ENCODE results near the gene FABP7.

Gene FABP7

GRCh38 chr6:122792766-122793165, 13.2 kb downstream of the FABP7 start:
- in situ Hi-C loops (cut with HindIII; ENCODE audit: low sequenced_read_pairs) = no loop called here

- in situ Hi-C loops (cut with HindIII; ENCODE audit: low sequenced_read_pairs) = no loop called here
These were observed 18.0 kb downstream of the FABP7 start for GRCh38 chr6:122797537-122797936.

- in situ Hi-C loops (cut with HindIII; ENCODE audit: low sequenced_read_pairs) = no loop called here
These were observed 18.7 kb downstream of the FABP7 start for GRCh38 chr6:122798099-122798641.

GRCh38 chr6:122799140-122799745, 19.7 kb downstream of the FABP7 start:
- in situ Hi-C loops (cut with HindIII; ENCODE audit: low sequenced_read_pairs) = no loop called here

GRCh38 chr6:122799916-122800686, 20.6 kb downstream of the FABP7 start:
- in situ Hi-C loops (cut with HindIII; ENCODE audit: low sequenced_read_pairs) = no loop called here

GRCh38 chr6:122800906-122801305, 21.4 kb downstream of the FABP7 start:
- in situ Hi-C loops (cut with HindIII; ENCODE audit: low sequenced_read_pairs) = no loop called here

DNA sequence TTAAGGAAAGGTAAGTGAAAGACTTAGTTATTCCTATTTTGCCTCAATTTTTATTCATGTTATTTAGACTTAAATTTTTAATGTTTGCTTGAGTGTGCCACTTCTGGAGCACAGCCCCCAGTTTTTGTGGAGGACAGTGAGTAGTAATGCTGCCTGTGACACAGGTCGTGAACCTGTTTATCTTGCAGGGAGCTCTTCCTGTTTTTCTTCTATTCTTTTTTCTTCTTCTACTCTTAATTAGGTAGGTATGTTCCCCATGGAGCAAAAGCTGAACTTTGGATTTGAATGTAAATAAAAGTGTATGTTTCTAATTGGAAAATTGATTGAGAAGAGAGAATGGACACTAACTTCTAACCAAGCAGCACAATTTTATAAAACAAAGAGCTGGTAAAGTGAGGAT, 21.9 kb downstream of the FABP7 start:
- in situ Hi-C loops (cut with HindIII; ENCODE audit: low sequenced_read_pairs) = no loop called here

- in situ Hi-C loops (cut with HindIII; ENCODE audit: low sequenced_read_pairs) = no loop called here
These were observed 23.7 kb downstream of the FABP7 start for GRCh38 chr6:122803171-122803661.

DNA sequence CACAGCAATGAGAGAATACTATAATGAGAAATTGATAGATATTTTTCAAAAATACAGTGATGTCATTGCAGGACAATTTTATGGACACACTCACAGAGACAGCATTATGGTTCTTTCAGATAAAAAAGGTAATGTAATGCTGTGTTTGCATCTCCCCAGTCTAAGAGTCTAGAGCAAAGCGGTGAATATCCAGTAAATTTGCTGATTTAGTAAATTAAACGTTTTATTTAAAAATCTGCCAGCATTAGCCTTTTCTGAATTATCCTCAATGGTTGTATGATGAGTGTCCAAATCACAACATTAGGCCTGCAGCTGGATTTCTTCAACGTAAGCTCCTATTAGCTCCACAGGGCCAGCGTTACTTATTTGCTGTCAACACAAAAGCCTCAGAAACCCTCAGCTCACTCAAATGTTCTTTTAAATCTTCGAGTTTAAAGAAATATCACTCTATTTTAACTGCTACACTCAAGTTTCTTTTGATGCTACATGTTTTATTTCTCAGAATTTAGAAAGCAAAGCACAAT, 25.5 kb downstream of the FABP7 start:
- in situ Hi-C loops (cut with HindIII; ENCODE audit: low sequenced_read_pairs) = no loop called here

DNA sequence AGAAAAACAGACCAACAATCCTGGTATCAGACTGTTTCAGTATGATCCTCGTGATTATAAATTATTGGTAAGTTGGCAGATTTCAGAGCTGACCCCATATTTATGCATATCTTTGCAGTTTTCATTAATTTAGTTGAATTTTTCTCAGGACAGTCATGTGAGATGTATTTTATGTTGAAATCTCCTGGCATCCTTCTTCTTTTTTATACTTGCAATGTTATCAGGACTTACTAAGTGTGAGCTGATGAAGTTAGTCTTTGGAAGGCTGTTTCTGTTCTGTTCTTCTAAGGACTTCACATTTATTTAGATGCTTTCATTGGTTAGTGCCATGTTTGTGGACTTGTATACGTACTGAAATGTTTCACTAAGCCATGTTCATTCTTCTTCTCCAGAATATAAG, 26.8 kb downstream of the FABP7 start:
- in situ Hi-C loops (cut with HindIII; ENCODE audit: low sequenced_read_pairs) = no loop called here

DNA sequence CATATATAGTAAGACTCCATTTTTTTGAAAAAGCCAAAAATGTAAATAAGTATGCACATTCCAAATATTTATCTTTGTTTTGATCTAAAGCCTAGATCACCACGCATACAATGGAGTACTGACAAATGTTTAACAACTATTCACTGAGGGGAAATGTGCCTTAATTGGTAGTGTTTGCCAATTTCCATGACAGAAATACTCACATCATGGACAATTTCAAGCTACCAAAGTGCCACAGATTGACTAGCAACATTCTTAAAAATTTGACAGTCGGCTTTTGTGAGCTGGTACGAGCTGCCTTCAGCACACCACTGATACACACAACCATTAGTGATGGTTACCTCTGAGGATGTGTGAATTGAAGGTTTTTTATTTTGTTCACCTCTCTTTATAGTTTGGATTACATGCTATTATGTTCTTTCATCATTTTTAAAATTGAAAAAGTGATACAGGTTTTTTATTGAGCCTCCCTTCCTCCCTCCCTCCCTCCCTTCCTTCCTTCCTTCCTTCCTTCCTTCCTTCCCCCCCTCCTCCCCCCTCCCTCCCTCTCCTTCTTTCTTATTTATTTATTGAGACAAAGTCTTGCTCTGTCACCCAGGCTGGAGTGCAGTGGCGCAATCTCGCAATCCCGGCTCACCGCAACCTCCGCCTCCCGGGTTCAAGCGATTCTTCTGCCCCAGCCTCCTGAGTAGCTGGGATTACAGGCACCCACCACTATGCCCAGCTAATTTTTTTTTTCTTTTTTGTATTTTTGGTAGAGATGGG, 28.8 kb downstream of the FABP7 start:
- in situ Hi-C loops (cut with HindIII; ENCODE audit: low sequenced_read_pairs) = no loop called here

- in situ Hi-C loops (cut with HindIII; ENCODE audit: low sequenced_read_pairs) = no loop called here
These were observed 29.5 kb downstream of the FABP7 start for GRCh38 chr6:122809001-122809400.

DNA sequence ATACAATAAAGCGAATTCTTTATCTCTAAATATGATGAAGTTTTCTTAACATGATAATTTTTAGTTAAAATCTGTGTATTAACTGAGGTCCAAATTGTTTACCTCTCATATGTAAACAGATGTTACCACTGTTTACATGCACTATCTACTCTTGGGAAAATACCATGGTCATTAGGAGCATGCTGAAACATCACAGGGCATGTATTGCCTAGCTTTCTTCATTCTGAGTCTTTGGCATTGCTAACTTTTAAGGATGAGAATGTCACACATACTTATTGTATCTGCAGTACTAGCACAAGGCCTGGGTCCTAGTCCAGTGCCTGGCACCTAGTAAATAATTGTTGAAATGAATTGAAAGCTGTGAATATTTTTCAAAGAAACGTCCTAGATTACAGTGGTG, 30.2 kb downstream of the FABP7 start:
- in situ Hi-C loops (cut with HindIII; ENCODE audit: low sequenced_read_pairs) = no loop called here

DNA sequence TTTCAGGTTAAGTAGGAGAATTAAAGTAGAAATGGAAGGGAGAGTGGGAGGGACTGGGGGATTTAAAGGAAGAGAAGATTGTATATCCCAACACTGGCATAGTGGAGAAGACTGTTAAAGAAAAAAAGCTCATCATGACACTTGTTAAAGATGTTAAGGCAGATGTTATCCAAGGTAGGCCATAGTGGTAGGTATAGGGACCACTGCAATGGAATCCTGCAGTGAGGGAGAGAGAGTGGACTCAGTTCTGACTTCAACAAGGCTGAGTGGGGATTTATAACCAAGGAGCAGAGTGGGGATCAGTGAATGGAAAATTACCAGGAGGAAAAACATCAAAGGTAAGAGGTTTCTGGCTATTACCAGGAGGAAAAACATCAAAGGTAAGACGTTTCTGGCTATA, 30.7 kb downstream of the FABP7 start:
- in situ Hi-C loops (cut with HindIII; ENCODE audit: low sequenced_read_pairs) = no loop called here

GRCh38 chr6:122817358-122817757, 37.8 kb downstream of the FABP7 start:
- in situ Hi-C loops (cut with HindIII; ENCODE audit: low sequenced_read_pairs) = no loop called here

DNA sequence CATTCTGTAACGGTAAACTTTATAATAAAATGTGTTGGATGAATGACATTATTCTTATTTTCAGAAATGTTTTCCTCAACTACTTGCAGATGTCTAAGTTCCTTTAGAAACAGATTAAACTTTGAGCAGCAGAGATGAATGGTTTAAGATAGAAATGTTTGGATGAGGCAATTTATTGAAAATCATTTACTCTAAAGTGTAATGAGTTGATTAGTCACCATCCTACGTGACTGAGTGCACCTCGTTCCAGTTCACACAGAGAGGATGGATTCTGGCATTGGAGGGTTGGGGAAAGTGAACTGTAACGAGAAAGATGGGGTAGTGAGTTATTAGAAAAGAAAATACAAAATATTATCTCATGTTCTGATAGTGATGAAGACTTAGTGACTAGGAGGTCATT, 38.2 kb downstream of the FABP7 start:
- in situ Hi-C loops (cut with HindIII; ENCODE audit: low sequenced_read_pairs) = no loop called here

- in situ Hi-C loops (cut with HindIII; ENCODE audit: low sequenced_read_pairs) = no loop called here
These were observed 39.4 kb downstream of the FABP7 start for GRCh38 chr6:122818866-122819265.

DNA sequence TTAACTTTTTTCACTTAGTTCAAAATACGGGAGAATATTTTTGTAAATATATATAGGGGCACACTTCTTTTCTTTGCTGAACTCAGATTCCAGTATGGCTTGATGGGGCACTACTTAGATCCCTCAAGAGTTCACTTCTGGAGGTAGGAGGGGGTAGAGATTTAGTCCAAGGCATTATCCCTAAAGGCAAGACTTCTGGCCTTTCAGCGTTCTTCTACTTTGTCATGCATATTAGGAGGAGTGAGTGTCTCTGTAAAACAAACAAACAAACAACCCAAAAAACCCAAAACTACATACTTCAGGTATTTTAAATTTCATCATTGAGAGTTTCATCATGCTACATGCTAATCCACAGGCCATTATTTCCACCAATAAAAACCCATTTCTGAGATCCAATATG, 41.6 kb downstream of the FABP7 start:
- in situ Hi-C loops (cut with HindIII; ENCODE audit: low sequenced_read_pairs) = no loop called here

DNA sequence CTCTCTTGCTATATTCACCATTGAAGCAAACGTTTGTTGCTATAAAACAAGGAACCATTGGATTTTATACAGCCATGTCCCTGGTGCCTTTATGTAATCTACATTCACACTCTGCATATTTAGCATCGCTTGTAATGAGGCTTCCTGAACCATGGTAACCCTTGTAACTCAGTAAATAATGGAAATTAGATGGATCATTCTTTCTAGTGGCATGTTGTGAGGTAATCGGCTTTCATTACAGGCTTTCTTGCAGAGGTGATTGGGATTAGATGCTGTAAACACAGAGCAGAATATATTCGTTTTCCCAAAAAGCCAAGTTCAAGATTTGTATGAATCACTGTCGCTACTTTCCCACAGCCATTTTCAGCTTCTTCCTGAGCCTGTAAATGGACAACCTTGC, 45.6 kb downstream of the FABP7 start:
- in situ Hi-C loops (cut with HindIII; ENCODE audit: low sequenced_read_pairs) = loop anchor here (5.0 kb wide), 1 partner anchor 93 kb away; no protein-coding TSS in a partner anchor

- in situ Hi-C loops (cut with HindIII; ENCODE audit: low sequenced_read_pairs) = loop anchor here (5.0 kb wide), 1 partner anchor 97 kb away; no protein-coding TSS in a partner anchor
These were observed 49.9 kb downstream of the FABP7 start for GRCh38 chr6:122829456-122829855.

DNA sequence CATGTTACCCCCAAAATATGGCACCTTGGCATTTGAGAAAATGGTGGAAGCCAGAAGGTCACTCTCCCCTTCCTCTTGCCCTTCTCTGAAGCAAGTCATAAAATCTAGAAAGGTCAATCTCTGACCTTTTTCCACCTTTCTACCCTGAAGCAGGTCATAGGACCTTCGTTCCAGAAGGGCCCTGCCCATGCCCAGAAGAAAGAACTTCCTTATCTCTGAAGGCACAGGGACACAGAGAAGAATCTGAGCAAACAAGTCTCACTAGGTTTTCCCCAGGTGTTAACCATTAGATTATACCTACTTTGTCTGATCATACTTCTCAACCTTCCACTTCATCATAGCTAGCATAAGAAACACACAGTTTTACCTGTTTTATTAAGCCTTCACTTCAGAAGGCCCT, 52.0 kb downstream of the FABP7 start:
- in situ Hi-C loops (cut with HindIII; ENCODE audit: low sequenced_read_pairs) = no loop called here

Measured in endothelial cell of hepatic sinusoid (primary cell).